PC-9 (cell line): Measurements from ENCODE around the gene GTF2F2.

Experiments used
- CTCF ChIP-seq: fragments of 200-600 bp; sonication (generic); conservative IDR thresholded peaks from 2 replicates; pipeline ENCODE4 v1.6.1; 2017; ENCODE audit warnings: mixed run types, antibody characterized with exemption, mild to moderate bottlenecking, moderate library complexity
- EZH2 ChIP-seq: fragments of 200-600 bp; sonication (generic); IDR thresholded peaks from 2 replicates; pipeline ENCODE4 v1.8.0; 2017; ENCODE audit warnings: antibody characterized with exemption, low read depth

GRCh38 chr13:45224176-45224575 is 103.9 kb downstream of the GTF2F2 start:
- no peak for TF ChIP-seq CTCF
- TF ChIP-seq EZH2 = no peak
